Esophagus (tissue), 2 donors: Measurements from ENCODE around the gene PLEKHG5. TPM values are rescaled to one million over a fixed set of nuclear protein-coding genes. Genes with fewer than 3 reads are reported as not detected.

Experiments
- H3K27ac ChIP-seq, 2 donors: one replicate each; pipeline ENCODE4 v1.5.1; 2013; ENCODE audit warnings: low read depth in 2 of 2, mild to moderate bottlenecking in 2 of 2, inconsistent platforms in 1 of 2, low read length in 1 of 2, moderate library complexity in 1 of 2
- H3K27me3 ChIP-seq, 2 donors: one replicate each; pipeline ENCODE4 v1.6.1; 2013; ENCODE audit warnings: low read length in 2 of 2, control low read depth in 1 of 2, mild to moderate bottlenecking in 1 of 2; ENCODE audit not compliant: insufficient read depth in 2 of 2, control insufficient read depth in 1 of 2
- H3K36me3 ChIP-seq, 2 donors: one replicate each; pipeline ENCODE4 v1.6.1; 2013; ENCODE audit warnings: low read length in 1 of 2; ENCODE audit not compliant: control insufficient read depth in 2 of 2, insufficient read depth in 2 of 2
- H3K4me1 ChIP-seq, 2 donors: one replicate each; pipeline ENCODE4 v1.6.1; 2013; ENCODE audit warnings: low read length in 1 of 2; ENCODE audit not compliant: control insufficient read depth in 2 of 2, insufficient read depth in 2 of 2
- H3K4me3 ChIP-seq, 2 donors: one replicate each; pipeline ENCODE4 v1.5.1; 2013; ENCODE audit warnings: low read length in 2 of 2, mild to moderate bottlenecking in 2 of 2, low read depth in 1 of 2, moderate library complexity in 1 of 2
- H3K9me3 ChIP-seq, 2 donors: one replicate each; pipeline ENCODE4 v1.6.1; 2013; ENCODE audit warnings: mild to moderate bottlenecking in 2 of 2, low read depth in 1 of 2, low read length in 1 of 2, moderate library complexity in 1 of 2; ENCODE audit not compliant: control insufficient read depth in 2 of 2, insufficient read depth in 1 of 2
- WGBS, 2 donors: extraction: QIAGEN DNeasy Blood & Tissue Kit; methylation state at CpG; one replicate each; pipeline ENCODE4 v1.1.7; 2013; 5-methylcytosine and 5-hydroxymethylcytosine counted together
- polyA plus RNA-seq, 2 donors: library from polyadenylated mRNA; stranded (reverse); fragments of 200-250 nt; gene quantifications; one replicate each; pipeline ENCODE4 v1.2.3, GENCODE V29; 2013
- donor health status: healthy with polysubstance abuse.
- donor health status: Bipolar disorder and iron deficiency.

The PLEKHG5 gene
- polyA plus RNA-seq, 2 donors: 18.5 to 28.0 TPM

DNA sequence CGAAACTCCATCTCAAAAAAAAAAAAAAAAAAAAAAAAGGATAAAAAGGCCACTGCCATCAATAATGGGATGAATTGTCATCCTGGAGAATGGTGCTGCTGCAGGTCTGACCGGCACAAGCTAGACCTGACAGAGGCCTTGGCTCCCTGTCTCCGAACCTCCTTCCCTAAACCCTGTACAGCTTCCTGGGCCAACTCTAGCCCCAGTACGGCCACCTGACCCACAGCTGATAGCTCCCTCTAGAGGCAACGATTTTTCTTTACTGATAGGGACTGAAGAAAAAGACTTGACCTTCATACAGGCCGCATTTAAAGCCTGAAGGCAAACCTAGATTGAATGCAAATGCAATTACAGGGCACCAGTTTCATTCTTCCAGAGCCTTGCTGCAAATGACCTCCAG lies 32.1 kb upstream of the PLEKHG5 start:
- peaks cover 5 to 6% of the 10 kb centered on the region in 2 donors for H3K4me1 ChIP-seq
- peaks cover 18 to 21% of the 10 kb centered on the region in 2 donors for H3K36me3 ChIP-seq
- no peaks in the 10 kb centered on the region for H3K27me3 ChIP-seq
- no peak overlapping the region for H3K27ac ChIP-seq
- H3K9me3 ChIP-seq: no peaks in the 10 kb centered on the region
- H3K4me3 ChIP-seq: no peak overlapping the region
- WGBS, 2 donors: 44 to 46% methylated on average over 6 of the region's 6 CpGs

DNA sequence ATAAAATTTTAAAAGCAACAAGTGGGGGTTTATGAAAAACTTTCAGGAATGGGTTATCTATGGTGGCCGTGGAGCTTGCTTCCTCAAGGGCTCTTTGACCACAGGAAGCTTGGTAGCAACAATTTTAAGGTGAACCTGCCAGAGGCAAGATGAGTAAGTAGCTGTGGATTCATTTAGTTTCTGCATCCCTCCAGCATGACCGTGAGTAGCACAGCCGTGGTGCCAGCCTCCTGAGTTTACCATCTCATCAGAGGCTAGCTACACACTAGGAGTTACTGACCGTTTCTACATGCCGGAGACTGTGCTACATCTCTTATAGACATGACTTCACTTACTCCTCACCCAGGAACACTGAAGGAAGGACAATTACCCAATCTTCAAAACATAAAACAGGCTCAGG lies 30.1 kb upstream of the PLEKHG5 start:
- H3K4me3 ChIP-seq: no peak overlapping the region
- H3K36me3 ChIP-seq: peaks cover 10 to 12% of the 10 kb centered on the region in 2 donors
- H3K27me3 ChIP-seq: no peaks in the 10 kb centered on the region
- 63 to 64% methylated on average over 5 of the region's 5 CpGs for WGBS, 2 donors
- H3K9me3 ChIP-seq: no peaks in the 10 kb centered on the region
- peaks cover 5 to 6% of the 10 kb centered on the region in 2 donors for H3K4me1 ChIP-seq
- no peak overlapping the region for H3K27ac ChIP-seq

GRCh38 chr1:6519935-6520671 lies 28.6 kb upstream of the PLEKHG5 start:
- Histone ChIP-seq H3K27ac (peak overlapping the region; percentile 33 to 36), H3K4me3 (peak overlapping the region in 1 of 2 donors; percentile 8), H3K27me3 (no peaks in the 10 kb centered on the region), H3K36me3 (peaks cover 0 to under 1% of the 10 kb centered on the region in 2 donors), H3K9me3 (no peaks in the 10 kb centered on the region), H3K4me1 (peaks cover 5 to 6% of the 10 kb centered on the region in 2 donors)
- 19 to 33% methylated on average over 13 of the region's 13 CpGs for WGBS, 2 donors

- WGBS, 2 donors: 46 to 56% methylated on average over 11 of the region's 11 CpGs
- peak overlapping the region; percentile 33 to 36 for H3K27ac ChIP-seq
- H3K36me3 ChIP-seq: no peaks in the 10 kb centered on the region
- H3K4me3 ChIP-seq: peak overlapping the region in 1 of 2 donors; percentile 8
- peaks cover 5 to 6% of the 10 kb centered on the region in 2 donors for H3K4me1 ChIP-seq
- no peaks in the 10 kb centered on the region for H3K27me3 ChIP-seq
- no peaks in the 10 kb centered on the region for H3K9me3 ChIP-seq
Observed at GRCh38 chr1:6519491-6519934, 28.0 kb upstream of the PLEKHG5 start.

DNA sequence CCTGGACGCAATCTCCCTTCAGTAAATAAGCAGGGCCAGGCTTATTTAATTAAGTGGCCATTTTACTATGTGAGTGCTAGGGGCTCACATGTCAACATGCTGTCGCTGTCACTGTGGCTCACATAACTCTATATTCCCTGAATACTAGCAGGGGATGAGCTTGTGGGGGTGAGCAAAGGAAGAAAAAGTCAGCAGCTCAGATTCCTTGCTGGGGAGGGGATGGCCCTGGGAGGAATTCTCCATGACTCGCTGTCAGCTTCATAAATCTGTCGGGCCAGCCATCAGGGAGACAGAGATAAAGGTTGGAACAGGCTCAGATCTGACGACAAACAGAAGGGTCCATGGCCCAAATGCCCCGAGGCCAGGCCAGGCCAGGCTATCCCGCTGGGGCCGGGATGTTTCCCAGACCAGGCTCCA lies 26.0 kb upstream of the PLEKHG5 start:
- Histone ChIP-seq H3K36me3 (no peaks in the 10 kb centered on the region), H3K4me1 (peaks cover 5 to 6% of the 10 kb centered on the region in 2 donors), H3K4me3 (no peak overlapping the region), H3K9me3 (no peaks in the 10 kb centered on the region), H3K27ac (no peak overlapping the region), H3K27me3 (no peaks in the 10 kb centered on the region)
- 62 to 69% methylated on average over 8 of the region's 8 CpGs for WGBS, 2 donors

DNA sequence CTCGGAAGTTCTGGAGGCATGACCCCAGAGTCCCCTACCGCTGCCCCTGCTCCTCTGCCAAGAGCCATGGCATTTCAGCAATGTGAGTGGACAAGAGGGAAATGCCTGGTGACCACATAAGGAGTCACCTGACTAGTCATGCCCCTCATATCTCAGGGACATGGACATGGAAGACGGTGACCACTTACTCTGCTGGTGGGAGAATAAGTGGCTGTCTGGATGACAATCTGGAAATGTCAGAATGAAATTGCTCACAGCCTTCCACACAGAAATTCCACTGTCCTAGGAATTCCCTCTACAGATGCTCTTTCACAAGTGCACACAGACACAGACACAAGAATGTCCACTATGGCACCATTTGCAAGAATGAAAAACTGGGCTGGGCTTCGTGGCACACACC lies 24.3 kb upstream of the PLEKHG5 start:
- WGBS, 2 donors: 88 to 90% methylated on average over 4 of the region's 4 CpGs
- Histone ChIP-seq H3K36me3 (no peaks in the 10 kb centered on the region), H3K27me3 (no peaks in the 10 kb centered on the region), H3K4me1 (peaks cover 5 to 6% of the 10 kb centered on the region in 2 donors), H3K4me3 (no peak overlapping the region), H3K27ac (no peak overlapping the region), H3K9me3 (no peaks in the 10 kb centered on the region)

GRCh38 chr1:6513320-6513801 lies 21.9 kb upstream of the PLEKHG5 start:
- no peaks in the 10 kb centered on the region for H3K9me3 ChIP-seq
- no peaks in the 10 kb centered on the region for H3K36me3 ChIP-seq
- no peaks in the 10 kb centered on the region for H3K27me3 ChIP-seq
- H3K4me3 ChIP-seq: no peak overlapping the region
- WGBS, 2 donors: 53 to 58% methylated on average over 9 of the region's 9 CpGs
- no peak overlapping the region for H3K27ac ChIP-seq
- H3K4me1 ChIP-seq: no peaks in the 10 kb centered on the region

GRCh38 chr1:6512908-6513280 lies 21.4 kb upstream of the PLEKHG5 start:
- Histone ChIP-seq H3K27ac (no peak overlapping the region), H3K36me3 (no peaks in the 10 kb centered on the region), H3K27me3 (no peaks in the 10 kb centered on the region), H3K4me1 (no peaks in the 10 kb centered on the region), H3K9me3 (no peaks in the 10 kb centered on the region), H3K4me3 (no peak overlapping the region)
- 62 to 76% methylated on average over 8 of the region's 8 CpGs for WGBS, 2 donors

DNA sequence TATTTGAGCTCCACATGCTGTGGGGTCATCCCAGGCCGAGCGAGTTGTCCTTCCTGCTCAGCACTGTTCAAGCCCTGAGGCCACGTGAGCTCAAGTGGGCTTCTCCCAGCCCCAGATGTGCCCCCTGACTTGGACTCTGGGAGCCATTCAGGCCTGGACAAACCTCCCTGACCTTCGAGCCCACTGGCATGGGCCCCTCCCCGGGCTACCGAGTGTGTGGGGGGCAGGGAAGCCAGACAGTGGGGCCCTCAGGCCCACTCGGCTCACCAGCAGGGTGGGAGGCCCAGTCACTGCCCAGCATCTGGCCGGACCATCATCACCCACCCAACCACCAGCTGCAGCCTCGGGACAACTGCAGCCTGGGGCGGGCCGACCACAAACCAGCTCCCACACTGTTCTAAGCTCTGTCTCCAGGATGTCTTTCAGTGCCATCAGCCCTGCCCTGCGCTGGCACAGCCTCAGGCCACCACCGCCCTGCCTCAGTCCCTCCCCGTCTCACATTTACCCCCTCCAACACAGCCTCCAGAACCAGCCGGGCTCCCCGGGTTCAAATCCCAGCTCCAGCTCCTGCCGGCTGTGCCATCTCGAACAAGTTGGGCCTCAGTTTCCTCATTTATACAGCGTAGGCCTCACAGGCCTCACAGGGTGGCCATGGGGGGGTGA lies 20.9 kb upstream of the PLEKHG5 start:
- Histone ChIP-seq H3K4me3 (no peak overlapping the region), H3K9me3 (no peaks in the 10 kb centered on the region), H3K4me1 (no peaks in the 10 kb centered on the region), H3K27ac (no peak overlapping the region), H3K36me3 (no peaks in the 10 kb centered on the region), H3K27me3 (no peaks in the 10 kb centered on the region)
- WGBS, 2 donors: 78 to 84% methylated on average over 19 of the region's 19 CpGs
